Measurements from ENCODE around the gene GEMIN5.

The GEMIN5 gene

DNA sequence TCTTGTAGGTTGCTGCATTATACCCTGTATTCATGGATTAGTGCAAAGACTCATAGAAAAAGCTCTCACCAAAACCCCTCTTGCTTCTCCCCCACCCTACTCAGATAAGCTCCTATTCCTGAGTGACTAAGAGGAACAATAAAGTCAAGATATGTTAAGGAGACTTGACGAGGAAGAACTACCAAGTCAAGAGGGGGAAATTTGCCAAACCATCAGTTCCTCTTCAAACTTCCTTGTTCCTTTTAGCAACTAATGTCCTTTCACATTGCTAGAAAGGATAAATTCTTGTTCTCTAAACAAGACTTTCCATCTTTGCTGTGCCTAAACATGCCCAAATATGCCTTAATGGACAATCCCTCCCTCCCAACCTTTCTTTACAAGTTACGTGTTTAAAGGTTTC, 52.6 kb downstream of the GEMIN5 start:
- DNase-seq (ENCODE audit: low read depth in 3 of 3, low spot score in 1 of 3), result no peak

DNA sequence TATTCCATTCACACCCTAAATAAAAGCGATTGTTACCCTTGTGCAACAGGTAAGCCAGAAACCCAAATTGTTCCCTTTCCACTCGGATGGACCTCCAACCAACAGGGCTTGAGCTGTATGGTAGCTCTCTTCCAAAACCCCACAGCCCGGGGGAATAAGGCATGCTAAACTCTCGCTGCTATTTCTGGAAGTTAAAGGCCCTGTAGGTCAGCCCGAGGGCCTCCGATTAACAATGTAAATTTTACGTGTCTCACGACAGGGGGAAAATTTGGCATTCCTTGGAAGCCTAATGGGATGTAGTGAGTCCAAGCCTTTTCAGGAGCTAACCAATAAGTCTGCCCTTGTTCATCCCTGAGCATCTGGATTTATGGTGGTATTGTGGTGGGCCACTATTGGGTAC, 53.6 kb downstream of the GEMIN5 start:
- no peak for DNase-seq (ENCODE audit: low read depth in 3 of 3, low spot score in 1 of 3)

DNA sequence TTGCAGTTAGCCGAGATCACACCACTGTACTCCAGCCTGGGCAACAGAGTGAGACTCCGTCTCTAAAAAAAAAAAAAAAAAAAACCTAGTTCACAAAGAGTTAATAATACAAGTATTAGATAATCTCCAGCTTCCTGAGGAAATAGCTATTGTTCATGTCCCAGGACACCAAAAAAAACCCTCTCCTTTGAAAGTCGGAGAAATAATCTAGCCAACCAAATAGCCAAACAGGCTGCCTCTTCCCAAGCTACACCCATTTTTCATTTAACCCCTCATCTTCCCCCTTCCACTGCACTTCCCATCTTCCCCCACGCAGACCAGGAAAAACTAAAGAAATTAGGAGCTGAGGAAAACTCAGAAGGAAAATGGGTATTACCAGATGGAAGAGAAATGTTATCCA, 56.0 kb downstream of the GEMIN5 start:
- no peak for DNase-seq (ENCODE audit: low read depth in 3 of 3, low spot score in 1 of 3)

DNA sequence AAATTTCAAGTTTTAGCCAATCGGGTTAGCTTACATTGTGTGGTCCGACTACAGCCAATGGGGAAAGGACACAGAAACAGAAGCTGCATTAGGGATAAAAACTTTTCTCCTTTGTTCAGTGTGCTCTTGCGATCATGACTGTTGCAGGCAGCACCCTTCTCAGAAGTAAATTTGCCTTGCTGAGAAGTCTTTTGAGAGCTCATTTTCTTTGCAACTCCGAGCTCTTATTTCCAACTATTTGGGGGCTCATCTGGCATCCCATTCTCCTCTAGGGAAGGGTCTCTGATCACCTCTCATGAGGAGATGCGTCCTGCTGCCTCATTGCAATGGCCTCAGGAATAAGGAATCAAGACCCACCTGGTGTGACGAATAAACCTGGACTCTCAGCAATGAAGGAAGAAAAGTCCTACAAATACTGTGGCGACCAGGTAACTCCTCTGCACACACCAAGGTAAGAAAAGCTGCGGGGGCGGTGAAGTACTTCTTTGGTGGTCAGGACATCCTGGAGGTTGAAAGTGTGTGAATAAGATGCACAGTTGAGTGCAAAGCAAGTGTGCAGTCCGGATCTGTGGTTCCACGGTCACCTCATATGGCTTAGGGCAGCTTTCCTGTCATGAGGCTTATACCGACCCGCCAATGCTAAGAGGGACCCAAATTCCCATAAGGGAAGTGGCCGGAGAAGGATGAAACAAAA, 59.2 kb downstream of the GEMIN5 start:
- no peak for DNase-seq (ENCODE audit: low read depth in 3 of 3, low spot score in 1 of 3)

DNA sequence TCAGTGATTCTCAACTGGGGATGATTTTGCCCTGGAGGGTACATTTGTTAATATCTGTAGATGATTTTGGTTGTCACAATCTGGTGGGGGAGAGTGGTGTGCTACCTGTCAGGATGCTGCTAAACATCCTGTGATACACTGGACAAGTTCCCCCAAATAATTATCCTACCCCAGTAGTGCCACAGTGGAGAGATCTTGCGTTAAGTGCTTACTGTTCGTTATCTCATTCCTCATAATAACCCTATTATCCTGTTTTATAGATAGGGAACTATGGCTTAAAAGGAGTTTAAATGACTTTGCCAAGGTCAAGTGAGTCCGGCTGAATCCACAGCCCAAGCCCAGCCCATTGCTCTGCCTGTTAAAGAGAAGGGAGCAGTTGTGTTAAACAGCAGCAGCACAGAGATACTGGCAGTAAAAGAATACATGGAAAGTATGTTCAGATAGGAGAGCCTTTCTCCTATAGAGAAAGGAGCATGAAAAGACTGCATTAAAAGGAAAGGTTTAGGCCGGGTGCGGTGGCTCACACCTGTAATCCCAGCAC, 64.2 kb downstream of the GEMIN5 start:
- DNase-seq (ENCODE audit: low read depth in 3 of 3, low spot score in 1 of 3), result no peak

DNA sequence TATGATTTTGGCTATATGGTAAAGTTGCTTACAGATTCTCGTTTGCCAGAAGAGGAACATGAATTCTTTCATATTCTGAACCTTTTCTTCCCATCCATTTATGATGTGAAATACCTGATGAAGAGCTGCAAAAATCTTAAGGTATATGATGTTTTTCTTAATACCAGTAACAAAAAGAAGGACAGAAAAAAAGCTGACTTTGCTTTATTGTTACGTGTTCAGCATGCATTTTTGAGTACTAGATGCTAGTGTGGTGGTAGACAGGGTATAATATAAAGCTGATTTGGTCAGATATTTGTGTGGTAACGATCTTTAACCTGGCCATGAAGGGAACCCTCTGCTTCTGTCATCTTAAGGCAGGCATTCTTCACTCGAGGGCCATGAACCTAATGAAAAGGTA, 66.3 kb downstream of the GEMIN5 start:
- no peak for DNase-seq (ENCODE audit: low read depth in 3 of 3, low spot score in 1 of 3)

DNA sequence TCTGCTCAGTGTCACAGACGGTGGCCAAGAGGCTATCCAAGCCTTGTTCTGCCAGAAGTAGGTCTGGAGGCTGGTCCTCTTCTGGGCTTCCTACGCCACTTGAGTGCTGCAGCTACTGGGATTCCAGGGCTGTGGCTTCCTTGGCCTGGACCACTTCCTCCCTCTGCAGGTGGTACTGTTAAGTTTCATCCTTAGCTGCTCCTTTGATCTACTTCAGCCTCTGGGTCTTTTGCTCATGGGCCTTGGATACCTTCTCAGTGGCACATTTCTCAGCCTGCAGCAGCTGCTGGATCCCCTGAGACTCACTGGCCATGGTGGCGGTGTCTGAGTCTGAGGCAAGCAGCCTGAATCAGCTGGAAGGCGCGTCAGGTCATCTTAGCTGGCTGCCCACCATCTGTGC, 69.3 kb downstream of the GEMIN5 start:
- no peak for DNase-seq (ENCODE audit: low read depth in 3 of 3, low spot score in 1 of 3)

DNA sequence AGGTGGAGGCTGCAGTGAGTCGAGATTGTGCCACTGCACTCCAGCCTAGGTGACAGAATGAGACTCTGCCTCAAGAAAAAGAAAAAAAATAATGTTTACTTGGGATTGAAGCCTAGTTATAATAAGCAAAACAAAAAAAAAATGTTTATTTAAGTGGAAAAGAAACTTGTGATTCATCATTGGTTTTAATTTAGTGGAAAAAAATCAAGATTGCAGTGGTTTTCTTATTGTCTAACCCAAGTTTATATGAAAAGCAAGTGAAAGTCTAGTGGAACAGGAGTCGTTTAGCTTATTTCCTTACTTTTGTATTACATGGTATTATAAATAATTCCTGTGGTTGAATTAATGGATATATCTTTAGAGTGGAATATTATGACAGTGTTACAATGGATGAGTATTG, 71.2 kb downstream of the GEMIN5 start:
- no peak for DNase-seq (ENCODE audit: low read depth in 3 of 3, low spot score in 1 of 3)

DNA sequence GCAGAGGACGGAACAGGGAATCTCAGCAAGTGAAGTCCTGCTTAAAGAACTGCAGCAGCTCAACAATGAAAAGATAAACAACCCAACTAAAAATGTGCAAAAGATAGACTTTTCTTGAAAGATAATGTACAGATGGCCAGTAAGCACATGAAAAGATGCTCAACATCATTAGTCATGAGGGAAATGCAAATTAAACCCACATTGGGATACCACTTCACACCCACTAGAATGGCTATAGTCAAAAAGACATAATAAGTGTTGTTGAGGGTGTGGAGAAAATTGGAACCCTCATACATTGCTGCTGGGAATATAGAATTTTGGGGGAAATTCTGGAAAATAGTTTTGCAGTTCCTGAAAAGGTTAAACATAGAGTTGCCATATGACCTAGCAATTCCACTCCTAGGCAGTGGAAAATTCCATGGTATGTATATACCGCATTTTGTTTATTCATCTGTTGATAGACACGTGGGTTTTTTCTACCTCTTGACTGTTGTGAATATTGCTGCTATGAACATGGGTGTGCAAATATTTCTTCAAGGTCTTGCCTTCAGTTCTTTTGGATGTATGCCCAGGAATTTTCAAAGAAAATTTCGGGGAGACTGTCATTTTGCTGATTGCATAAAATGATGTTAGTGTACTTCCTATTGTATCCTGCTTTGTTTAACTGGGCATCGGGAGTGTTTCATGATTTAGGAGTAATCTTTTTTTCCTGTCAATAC, 72.4 kb downstream of the GEMIN5 start:
- no peak for DNase-seq (ENCODE audit: low read depth in 3 of 3, low spot score in 1 of 3)

DNA sequence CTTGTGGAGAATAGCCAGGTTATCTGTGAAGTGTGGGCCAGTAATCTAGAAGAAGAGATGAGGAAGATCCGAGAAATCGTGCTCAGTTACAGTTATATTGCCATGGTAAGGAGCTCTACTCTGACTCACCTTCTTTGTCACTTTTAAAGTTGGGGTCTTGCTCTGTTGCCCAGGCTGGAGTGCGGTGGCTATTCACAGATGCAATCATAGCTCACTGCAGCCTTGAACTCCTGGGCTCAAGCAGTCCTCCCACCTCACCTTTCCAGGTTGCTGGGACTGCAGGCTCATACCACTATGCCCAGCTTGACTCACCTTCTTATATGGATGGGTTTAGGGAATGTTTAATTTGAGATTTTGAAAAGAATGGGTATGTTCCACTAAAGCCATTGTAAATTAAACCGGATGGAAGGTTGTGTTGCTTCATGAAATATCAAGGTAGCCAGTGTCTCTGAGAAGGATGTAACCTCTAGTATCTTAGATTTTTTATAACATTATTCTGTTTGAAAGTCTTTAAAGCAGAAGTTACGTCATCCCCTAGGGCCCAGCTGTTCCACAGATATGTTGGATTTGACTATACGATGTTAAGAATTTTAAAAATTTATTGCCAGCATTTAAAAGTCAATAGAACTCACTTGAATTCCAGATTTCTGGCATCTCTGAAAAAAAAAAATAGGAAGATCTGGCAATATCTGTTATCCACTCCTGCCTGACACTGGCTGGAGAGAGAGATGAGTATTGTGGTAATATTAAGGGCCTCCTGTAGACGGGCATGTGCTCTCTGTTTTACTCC, 74.5 kb downstream of the GEMIN5 start:
- DNase-seq (ENCODE audit: low read depth in 3 of 3, low spot score in 1 of 3), result no peak

DNA sequence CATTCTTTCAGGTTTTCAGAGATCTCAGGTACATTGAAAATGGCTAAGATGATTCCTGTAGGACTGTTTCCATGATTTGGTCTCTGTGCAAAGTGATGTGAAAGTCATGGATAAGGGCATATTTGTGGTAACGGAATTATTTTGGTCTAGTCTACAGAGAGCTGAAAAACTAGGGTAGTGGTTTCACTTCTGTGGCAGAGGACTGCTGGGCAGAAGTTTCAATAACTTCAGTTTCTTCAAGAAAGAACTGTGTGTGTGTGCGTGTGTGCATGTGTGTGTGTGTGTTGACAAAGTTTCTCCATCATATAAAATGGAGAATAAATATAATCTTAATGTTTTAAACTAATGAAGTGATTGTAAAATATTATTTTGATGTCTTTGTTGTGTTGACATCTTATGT, 75.2 kb downstream of the GEMIN5 start:
- no peak for DNase-seq (ENCODE audit: low read depth in 3 of 3, low spot score in 1 of 3)

DNA sequence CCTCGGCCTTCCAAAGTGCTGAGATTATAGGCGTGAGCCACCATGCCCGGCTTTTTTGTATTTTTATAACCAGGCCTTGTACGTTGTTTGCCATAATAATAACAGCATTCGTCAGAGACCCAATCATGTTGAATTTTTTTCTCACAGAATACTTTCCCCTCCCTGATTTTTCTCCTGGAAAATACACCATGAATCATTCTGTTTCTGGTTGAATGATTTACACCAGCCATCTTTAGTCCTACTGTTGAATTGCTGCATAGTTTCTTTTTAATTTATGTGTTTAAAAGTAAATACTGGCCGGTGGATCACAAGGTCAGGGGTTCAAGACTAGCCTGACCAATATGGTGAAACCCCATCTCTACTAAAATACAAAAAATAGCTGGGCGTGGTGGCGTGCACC, 76.1 kb downstream of the GEMIN5 start:
- no peak for DNase-seq (ENCODE audit: low read depth in 3 of 3, low spot score in 1 of 3)

DNA sequence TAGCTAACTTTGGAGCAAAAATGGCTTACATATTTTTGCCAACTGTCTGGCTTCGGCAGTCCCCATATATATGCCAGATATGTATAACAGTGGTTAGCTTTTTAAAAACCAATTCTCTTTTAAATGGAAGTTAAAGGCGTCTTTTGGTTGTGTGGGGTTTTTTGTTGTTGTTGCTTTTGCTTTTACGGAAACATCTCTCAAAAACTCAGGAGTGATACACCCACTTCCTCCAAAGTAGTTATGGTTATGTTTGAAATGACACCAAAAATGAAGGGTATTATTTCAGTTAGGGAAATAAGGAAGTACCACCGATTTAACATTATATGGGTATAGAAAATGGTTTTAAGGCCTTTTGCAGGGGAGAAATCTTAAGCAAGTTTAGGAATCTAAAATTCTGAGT, 77.2 kb downstream of the GEMIN5 start:
- DNase-seq (ENCODE audit: low read depth in 3 of 3, low spot score in 1 of 3), result no peak

DNA sequence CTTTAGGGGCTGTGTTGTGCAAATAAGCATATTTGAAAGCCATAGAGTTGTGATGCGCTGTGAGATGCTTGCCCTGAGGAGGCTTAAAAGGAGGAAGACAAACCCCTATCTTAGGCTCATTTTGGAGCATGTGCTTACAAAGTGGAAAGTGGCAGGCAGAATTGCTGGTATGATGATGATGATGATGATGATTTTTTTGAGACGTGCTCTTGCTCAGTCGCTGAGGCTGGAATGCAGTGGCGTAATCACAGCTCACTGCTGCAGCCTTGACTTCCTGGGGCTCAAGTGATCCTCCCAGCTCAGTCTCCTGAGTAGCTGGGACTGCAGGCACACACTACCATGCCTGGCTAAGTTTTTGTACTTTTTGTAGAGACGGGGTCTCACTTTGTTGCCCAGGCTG, 77.9 kb downstream of the GEMIN5 start:
- DNase-seq (ENCODE audit: low read depth in 3 of 3, low spot score in 1 of 3), result no peak

DNA sequence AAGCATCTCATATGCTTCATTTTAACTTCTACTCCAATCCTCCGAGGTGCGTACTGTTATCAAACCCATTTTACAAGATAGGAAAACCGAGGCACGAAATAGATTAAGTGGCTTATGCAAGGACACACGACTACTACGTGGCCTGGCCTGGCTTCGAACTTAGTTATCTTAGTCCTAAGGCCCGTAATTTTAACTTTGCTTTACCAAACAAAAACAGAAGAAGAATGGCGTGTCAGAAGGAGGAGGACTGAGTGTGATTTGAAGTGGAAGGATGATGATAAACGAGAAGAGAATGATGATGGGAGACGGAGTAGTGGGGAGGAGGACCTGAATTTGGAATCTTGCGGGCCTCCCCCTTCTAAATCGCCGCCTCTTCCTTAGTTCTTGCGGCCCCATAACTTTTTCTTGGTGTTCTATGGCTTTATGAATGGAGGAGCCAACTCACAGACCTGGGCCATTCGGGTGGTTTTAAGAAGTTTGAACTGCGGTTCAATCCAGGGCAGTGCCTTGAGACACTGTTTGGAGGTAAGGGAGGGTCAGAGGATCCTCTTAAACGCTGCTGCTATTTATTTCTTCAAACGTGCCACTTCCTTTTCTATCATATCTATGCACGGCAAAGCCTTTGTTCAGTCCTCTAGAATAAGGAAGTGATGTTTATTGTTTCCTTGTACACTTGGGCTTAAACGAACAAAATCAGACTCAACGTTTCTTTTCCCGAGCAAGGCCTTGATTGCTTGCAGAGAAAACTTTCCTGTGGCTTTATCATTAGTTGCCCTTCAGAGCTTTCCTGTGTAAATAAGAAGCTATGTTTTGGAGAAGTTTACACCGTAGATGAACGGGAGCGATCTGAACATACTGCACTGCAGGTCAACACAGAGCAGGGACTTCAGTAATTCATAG, 78.8 kb downstream of the GEMIN5 start:
- no peak for DNase-seq (ENCODE audit: low read depth in 3 of 3, low spot score in 1 of 3)

DNA sequence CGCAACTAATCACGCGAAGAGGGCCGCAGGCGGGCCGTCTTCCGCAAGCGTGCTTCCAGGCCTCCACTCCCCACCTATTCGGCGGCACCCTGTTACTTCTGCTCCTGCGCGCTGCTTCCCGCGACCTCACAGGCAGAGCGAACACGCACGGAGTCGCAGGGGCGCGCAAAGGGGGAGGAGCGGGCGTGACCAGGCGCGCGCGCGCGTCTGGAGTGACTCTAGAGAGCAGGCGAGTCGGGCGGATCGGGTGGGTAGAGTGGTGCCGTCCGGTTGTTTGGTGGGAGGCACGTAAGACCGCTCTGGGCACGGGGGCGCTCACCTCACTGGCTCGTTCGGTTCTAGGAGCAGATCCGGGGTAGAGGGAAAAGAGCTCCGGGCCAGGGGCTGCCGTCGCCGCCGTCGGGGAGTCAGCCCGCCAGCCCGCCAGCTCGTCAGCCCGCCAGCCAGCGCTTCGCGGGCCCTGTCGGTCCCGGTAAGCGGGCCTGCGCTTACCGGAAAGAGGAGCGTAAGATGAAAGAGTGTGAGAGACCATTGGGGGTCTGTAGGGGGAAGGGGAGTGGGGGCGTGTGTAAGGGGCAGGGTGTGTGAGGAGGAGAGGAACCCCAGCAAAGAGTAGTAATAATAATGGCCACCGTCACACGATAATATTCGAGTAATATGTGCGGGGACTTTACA, 79.6 kb downstream of the GEMIN5 start, which contains the start of gene CNOT8:
CNOT8 (plus strand) TSS at position 331 of the 675 bp plus-strand sequence. CDS start 4,652 bp downstream, outside the sequence.
- peak; percentile 92 to 96 (median 93) for DNase-seq (ENCODE audit: low read depth in 3 of 3, low spot score in 1 of 3)

DNA sequence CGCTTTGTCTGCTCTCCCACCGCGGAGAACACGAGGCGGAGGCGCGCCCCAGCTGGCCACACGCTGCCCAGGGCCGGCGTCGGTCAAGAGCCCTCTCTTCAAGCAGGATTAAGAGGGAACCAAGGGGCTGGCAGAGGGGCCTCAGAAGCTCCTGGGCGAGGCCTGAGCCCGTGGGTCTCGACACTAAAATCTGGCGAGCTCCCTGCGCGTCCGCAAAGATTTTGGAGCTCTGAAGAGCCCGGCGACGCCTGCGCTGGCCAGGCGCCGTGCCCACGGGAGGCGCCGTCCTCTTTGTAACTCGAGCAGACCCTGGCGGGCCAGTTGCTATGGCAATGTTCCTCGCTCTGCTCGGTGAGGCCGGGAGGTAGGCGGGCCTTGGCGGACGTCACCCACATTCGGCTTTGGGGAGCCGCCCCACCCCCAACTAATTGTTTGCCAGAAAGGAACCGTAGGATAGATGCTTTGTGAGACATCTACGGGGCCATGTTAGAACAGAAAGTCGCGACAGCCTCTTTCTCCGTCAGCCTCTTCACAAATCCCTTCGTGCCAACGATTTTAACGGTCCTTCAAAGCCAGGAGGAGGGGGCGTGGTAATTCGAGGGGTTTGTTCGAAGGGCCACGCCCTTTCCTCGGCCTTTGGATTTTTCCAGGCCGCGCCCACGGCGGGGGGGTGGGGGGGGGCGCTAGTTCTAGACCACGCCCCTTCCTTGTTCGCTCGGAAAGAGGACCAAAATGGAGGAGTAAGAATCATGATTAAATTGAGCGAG, 80.3 kb downstream of the GEMIN5 start:
- DNase-seq (ENCODE audit: low read depth in 3 of 3, low spot score in 1 of 3), result peak; percentile 63 to 72 (median 63)

DNA sequence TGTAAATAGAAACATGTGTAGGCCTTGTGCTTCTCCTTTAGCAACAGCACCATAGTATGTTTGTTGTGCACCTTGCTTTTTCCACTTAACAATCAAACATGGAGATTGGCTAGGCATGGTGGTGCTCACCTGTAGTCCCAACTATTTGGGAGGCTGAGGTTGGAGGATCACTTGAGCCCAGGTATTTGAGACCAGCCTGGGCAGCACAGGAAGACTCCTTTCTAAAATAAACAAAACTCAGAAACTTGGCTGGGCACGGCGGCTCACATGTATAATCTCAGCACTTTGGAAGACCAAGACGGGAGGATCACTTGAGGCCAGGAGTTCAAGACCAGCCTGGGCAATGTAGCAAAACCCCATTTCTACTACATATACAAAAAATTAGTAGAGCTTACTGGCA, 86.7 kb downstream of the GEMIN5 start:
- DNase-seq (ENCODE audit: low read depth in 3 of 3, low spot score in 1 of 3), result no peak

DNA sequence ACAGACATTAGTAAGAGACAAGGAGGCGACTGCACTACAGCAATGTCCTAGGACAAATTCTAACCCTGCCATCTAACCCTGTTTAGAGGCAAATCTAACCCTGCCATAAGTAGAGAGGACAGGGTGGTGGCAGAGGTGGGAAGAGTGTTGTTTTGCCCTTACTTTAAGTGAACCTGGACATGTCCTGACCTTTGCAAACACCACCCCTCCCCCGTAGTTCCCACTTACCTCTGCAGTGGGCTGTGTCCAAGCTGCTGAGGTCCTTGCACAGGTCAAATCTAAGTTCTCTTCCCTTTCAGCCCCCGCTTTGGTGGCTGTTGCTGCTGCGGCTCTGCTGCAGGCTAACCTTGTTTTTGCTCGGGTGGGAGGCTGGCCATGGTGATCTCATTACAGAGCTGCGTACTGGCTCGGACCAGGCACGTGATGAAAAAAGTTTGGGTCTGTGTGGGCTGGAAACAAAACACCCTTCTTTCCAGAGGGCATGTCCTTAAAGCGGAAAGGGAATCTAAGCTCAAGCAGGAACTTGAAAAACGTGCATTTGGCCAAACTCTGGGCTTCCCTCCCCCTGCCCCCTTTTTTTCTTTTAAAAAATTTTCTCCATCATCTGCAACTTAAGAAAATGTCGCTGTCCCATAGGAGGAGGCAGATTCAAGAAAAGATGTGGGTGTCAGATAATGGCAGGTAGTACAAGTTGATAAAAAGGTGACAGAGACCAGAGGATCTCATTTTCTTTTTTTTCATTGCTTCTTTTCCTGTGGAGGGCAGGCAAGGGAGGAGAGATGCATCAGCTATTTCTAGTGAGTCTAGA, 87.6 kb downstream of the GEMIN5 start, which contains the start of gene FAXDC2:
FAXDC2 (minus strand) TSS at position 349 of the 808 bp plus-strand sequence. CDS start 12,425 bp downstream, outside the sequence.
- DNase-seq (ENCODE audit: low read depth in 3 of 3, low spot score in 1 of 3), result no peak
